ENCODE data around the gene TET2. TPM values are rescaled to one million over a fixed set of nuclear protein-coding genes. Genes with fewer than 3 reads are reported as not detected.

Gene TET2
- total RNA-seq, 2 donors from 2014 or later: 20.0 to 30.1 TPM

- intact Hi-C loops (cut with DNase I): no loop called here
- Histone ChIP-seq H3K27ac (no peak overlapping the region), H3K36me3 (no peaks in the 10 kb centered on the region), H3K4me1 (no peaks in the 10 kb centered on the region), H3K27me3 (no peaks in the 10 kb centered on the region), H3K9me3 (no peaks in the 10 kb centered on the region), H3K9ac (ENCODE audit: low read depth in 2 of 2, low read length in 2 of 2) (no peak overlapping the region), H3K4me3 (no peak overlapping the region)
- no peak for DNase-seq
- no peak for TF ChIP-seq CTCF (IDR thresholded peaks at IDR 0.05)
Measured at GRCh38 chr4:105166066-105166465, 19.4 kb downstream of the TET2 start.

- Histone ChIP-seq H3K9ac (ENCODE audit: low read depth in 2 of 2, low read length in 2 of 2) (no peak overlapping the region), H3K4me3 (no peak overlapping the region), H3K9me3 (no peaks in the 10 kb centered on the region), H3K36me3 (no peaks in the 10 kb centered on the region), H3K27ac (no peak overlapping the region), H3K27me3 (no peaks in the 10 kb centered on the region), H3K4me1 (no peaks in the 10 kb centered on the region)
- intact Hi-C loops (cut with DNase I): no loop called here
- no peak for TF ChIP-seq CTCF (IDR thresholded peaks at IDR 0.05)
- DNase-seq: no peak
Measured at GRCh38 chr4:105170711-105171110, 24.0 kb downstream of the TET2 start.

- H3K4me3 ChIP-seq: no peak overlapping the region
- H3K36me3 ChIP-seq: no peaks in the 10 kb centered on the region
- H3K27me3 ChIP-seq: no peaks in the 10 kb centered on the region
- intact Hi-C loops (cut with DNase I): no loop called here
- no peak overlapping the region for H3K9ac ChIP-seq (ENCODE audit: low read depth in 2 of 2, low read length in 2 of 2)
- no peak for DNase-seq
- no peak for TF ChIP-seq CTCF (IDR thresholded peaks at IDR 0.05)
- no peaks in the 10 kb centered on the region for H3K9me3 ChIP-seq
- no peaks in the 10 kb centered on the region for H3K4me1 ChIP-seq
- no peak overlapping the region for H3K27ac ChIP-seq
Measured at GRCh38 chr4:105171912-105172311, 25.2 kb downstream of the TET2 start.

- no peaks in the 10 kb centered on the region for H3K36me3 ChIP-seq
- no peak for DNase-seq
- H3K27ac ChIP-seq: no peak overlapping the region
- H3K9ac ChIP-seq (ENCODE audit: low read depth in 2 of 2, low read length in 2 of 2): no peak overlapping the region
- no peak for TF ChIP-seq CTCF (IDR thresholded peaks at IDR 0.05)
- intact Hi-C loops (cut with DNase I): no loop called here
- H3K9me3 ChIP-seq: no peaks in the 10 kb centered on the region
- no peaks in the 10 kb centered on the region for H3K27me3 ChIP-seq
- H3K4me1 ChIP-seq: no peaks in the 10 kb centered on the region
- no peak overlapping the region for H3K4me3 ChIP-seq
Measured at GRCh38 chr4:105174098-105174497, 27.4 kb downstream of the TET2 start.

- no peak overlapping the region for H3K4me3 ChIP-seq
- no peaks in the 10 kb centered on the region for H3K27me3 ChIP-seq
- TF ChIP-seq CTCF (IDR thresholded peaks at IDR 0.05): no peak
- intact Hi-C loops (cut with DNase I): no loop called here
- H3K9ac ChIP-seq (ENCODE audit: low read depth in 2 of 2, low read length in 2 of 2): no peak overlapping the region
- no peaks in the 10 kb centered on the region for H3K9me3 ChIP-seq
- H3K4me1 ChIP-seq: no peaks in the 10 kb centered on the region
- no peak overlapping the region for H3K27ac ChIP-seq
- no peaks in the 10 kb centered on the region for H3K36me3 ChIP-seq
- DNase-seq: no peak
Measured at GRCh38 chr4:105179539-105180401, 33.1 kb downstream of the TET2 start.

Data from colonic mucosa (tissue), 4 donors.